NOMO-1 treated with DMSO at 0.1 percent for 48 hours (cell line): ENCODE measurements around the gene PTPRK.
"Not testable (repeated sequence)": the region's sequence is repeated elsewhere in the genome, so short reads cannot be mapped to it uniquely, and the experiment has no call there.

Source experiments
- DNase-seq: peaks from one replicate; lab custom pipeline; 2025; ENCODE audit not compliant: unreplicated experiment; lab: John Stamatoyannopoulos, UW

PTPRK gene

DNA sequence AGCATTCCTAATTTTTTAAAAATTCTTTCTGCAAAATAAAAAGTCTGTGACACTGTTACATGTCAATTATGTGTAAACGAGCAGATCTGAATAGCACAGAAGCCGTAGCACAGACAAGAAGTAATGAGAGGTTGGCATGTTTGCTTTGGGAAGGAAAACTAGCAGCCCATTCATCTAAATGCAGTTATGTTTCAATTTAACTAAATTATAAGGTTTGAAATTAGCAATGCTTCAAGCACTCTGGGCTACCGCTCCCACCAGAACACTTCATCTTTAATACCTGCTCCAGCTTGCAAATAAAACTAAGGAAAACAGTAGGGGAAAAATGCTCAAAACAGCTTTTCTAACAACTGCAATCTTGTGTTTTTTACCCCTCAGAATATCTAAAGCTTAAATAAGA lies 73.9 kb downstream of the PTPRK start:
- DNase-seq: no peak

DNA sequence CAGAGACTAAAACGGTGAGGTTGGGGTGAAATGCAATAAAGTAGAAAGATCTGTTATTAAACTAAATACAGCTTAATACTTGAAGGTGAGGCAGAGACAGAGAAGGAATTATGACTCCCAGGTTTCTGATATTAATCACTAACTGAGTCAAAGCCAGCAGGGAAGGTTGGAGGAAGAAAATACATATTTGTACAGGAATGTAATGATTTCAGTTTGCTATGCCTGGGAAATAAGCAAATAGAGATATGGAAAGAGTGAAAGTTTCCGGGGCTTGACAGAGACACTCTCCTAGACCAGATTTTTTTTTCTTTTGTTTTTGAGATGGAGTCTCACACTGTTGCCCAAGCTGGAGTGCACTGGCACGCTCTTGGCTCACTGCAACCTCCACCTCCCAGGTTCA lies 76.8 kb downstream of the PTPRK start:
- no peak for DNase-seq

DNA sequence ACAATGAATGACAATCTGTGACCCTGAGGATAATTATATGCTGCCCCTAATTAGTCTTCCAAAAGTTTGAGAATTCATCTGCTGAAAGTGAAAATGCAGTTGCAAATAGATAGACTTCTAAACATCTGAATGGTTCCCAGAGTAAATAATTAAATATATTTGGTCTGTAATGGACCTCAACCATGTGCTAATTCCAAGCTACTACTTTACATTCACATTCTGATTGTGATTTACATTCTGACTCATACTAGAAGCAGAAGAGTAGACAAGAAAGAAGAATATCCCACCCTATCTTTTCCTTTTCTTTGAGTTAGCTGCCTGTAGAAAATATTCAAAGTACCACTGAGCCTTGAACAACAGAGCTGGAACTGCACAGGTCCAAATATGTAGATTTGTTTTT lies 80.8 kb downstream of the PTPRK start:
- no peak for DNase-seq

DNA sequence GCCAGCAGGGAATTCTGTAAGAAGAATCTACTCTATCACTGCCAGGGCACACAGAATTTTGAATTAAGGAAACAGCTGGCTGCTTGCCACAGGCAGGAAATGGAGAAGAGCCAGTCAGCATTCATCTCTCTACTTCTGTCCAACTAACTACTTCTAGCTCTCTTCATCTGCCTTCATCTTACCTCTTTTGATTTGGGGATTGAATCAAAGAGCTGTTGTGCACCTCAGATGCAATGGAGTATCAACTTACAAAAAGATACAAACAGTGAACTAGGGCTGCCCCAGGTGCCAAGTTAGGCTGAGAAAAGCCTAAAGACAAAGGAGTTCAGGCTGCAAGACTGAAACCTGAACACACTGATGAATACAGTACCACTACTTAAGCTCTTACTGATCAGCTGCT lies 82.0 kb downstream of the PTPRK start:
- DNase-seq: no peak

DNA sequence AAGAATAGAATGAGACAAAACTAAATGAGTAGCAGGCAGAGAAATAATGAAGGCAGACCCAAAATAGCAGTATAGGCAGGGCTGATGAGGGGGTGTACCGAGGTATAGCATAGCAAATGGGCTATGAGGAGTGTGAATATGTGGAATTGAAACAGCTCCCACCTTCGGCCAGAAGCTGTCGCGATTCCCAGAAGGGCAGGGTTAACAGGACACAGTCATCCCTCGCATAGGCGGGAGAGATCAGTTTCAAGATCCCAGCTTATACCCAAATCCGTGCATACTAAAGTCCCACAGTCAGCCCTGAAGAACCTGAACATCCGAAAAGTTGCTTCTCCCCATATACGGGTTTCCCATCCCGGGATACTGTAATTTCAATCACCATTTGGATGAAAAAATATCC lies 82.7 kb downstream of the PTPRK start:
- no peak for DNase-seq

DNA sequence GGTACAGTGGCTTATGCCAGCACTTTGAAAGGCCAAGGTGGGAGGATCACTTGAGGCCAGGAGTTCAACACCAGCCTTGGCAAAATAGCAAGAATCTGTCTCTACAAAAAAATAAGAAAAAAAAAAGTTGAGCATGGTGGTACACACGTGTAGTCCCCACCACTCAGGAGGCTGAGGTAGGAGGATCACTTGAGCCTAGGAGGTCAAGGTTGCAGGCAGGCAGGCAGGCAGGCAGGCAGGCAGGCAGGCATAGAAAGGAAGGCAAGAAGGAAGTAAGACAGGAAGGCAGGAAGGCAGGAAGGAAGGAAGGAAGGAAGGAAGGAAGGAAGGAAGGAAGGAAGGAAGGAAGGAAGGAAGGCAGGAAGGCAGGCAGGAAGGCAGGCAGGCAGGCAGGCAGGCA lies 85.6 kb downstream of the PTPRK start:
- DNase-seq: not testable (repeated sequence)

DNA sequence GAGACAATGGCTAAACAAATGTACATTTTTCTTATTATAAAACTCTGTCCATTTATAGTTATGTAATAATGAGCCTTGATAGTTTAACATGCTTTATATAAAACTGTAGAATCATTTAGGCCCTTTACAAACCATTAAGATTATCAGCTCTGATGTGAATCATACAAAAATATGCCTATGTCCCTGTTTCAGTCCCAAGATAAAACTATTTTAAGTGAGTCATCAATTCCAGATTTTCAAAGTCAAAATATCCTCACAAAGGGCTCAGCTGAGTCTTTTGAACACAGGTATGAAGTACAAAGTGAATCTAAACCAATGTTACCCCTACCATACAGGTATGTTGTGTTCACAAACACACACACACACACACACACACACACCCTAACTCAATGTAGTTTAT lies 88.0 kb downstream of the PTPRK start:
- no peak for DNase-seq

DNA sequence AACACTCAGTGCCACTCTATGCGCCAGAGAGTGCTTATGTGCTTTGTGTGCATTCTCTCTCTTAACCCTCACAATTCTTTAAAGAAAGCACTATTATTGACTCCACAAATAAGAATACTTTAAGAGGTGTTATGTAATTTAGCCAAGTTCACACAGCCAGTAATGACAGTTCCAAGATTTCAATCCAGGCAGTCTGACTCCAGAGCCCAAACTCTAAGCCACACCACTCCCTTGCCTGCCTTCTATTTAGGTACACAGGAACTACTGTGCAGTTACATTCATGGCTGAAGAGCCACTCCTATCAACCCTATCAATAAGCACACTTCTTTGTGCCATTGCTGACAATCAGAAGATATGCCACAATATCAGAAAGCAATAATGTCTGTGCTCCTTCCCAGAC lies 93.3 kb downstream of the PTPRK start:
- DNase-seq: no peak

DNA sequence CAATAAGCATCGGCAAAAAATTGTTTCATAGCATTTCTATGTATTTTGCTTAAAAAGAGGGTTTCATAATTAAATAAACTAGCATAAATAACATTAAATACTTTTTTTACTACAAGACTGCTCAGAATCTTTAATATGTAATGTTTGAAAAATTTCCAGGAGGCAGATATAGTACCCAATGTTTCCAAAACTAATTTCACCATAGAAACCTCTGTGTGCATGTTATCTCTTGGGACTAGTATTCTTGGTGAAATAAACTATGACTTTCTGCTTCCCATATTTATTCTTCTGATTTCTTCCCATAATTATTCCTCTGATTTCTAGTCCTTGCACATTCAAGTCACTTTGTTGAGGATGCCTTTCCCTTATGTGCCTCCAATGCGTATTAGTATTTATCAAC lies 94.5 kb downstream of the PTPRK start:
- no peak for DNase-seq

DNA sequence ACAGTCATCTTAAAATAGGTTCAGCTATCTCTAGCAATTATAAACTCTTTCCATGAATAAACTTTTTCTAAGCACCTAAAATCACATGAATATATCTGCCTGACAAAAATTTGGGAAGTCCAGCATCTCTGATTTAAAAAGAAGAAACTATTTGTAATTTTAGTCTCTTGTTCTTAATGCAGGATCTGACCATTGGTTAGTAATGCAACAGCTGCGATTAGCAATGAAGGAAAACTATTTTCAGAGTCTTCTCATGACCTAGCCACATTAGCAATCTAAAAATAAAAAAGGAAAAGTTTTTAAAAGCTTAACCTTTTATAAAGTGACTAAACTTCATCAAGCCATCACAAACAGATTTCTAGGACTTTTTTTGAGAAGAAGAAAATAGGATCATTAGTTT lies 97.5 kb downstream of the PTPRK start:
- no peak for DNase-seq

DNA sequence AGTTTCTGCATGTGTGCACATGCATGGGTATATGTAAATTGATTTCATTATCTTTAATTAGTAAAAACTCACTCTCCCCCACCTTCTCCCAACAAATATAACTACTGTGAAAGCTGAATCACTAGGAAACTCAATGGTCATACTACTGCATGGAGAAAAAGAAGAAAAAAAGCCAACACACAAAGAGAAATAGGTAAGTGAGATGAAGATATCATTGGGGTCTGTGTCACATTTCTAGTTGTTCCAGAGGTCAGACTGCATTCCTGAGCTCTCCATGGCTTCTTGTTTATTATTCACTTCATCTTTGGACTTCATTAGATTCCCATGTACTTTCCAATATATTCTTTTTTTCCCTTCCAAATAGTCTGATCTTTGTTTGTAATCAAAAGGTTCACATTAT lies 98.2 kb downstream of the PTPRK start:
- no peak for DNase-seq

DNA sequence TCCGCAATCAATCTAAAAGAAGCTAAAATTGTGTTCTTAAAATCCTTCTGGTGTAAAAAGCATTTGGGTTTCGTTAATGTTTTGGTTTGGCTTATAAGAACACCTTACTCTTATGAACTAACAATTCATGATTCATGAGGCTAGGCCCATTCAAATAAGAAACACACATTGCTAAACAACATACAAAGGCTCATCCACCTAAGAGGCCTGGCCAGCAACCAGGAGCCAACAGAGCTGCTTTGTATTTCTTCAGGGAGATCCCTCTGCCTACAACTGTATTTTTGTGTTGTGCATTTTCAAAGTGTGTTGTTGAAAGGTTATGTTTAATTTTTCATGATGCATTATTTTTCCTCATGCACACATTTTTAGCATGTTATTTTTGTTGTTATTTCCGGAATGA lies 98.6 kb downstream of the PTPRK start:
- DNase-seq: no peak

DNA sequence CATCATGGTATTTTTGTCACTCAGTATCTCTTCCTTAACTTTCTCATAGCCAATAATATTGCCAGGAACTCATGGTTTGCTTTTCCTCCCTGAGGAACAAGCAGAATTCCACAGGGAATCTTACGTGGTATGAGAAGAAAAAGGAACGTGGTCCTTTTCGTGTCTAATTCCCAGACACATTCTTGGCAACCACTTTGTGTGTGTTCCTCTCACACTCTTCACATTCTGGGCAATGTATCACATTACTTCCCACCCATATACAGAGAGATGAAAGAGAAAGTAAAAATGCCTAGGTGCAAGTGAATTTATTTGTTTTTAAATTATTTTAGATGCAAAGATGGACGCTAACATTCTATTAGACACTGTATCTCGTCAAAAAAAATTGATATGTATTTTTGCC lies 102.7 kb downstream of the PTPRK start:
- DNase-seq: no peak

DNA sequence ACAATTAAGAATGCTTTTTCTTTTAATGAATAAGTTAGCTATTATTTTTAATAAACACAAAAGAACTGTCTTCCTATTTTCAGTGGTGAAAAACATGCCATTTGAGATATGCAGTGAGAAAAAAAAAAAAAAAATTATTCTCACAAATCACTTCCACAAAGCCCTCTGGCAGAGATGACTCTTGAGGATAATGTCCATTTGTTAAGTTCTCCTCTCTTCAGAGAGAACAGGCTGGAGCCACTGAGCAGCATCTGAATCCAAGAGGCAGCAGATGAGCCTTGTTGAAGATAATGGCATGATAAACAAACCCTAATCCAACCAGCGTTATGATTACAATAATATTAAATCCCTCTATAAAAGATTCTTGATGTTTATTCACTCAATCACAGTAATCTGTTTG lies 105.0 kb downstream of the PTPRK start:
- DNase-seq: no peak

DNA sequence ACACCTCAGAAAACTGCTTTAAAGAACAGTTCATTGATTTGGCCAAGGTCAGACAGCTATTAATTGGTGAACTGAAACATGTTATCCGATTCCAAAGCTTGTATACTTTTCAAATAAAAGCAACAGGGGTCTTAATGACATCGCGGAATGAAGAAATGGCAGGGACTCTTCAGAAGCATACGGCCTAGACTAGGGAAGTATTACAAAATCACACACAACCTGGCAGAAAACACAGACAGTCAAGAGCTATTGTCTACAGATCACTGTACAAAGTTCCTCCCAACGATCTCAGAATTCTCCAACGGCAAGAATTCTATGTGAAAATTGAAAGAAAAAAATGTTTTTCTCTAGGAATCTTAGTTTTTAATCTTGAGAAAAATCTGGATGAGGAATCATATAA lies 105.5 kb downstream of the PTPRK start:
- DNase-seq: no peak

DNA sequence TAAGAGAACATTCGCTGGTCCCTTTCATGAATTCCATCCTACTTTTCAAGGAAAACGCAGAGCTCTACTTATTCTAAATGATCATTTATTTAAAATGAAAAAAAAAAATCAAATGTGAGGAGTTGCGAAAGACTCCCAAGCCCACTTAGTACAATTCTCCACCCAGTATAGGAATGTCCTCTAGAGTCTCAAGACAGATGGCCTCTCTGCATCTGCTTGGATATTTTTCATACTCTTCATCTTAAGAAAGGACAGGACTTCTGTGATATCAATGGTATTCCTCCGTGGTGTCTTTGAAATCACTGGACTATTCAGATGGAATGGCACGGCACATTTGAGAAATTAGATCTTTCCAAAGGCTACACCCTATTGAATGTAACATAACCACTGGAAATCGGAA lies 107.1 kb downstream of the PTPRK start:
- DNase-seq: no peak

DNA sequence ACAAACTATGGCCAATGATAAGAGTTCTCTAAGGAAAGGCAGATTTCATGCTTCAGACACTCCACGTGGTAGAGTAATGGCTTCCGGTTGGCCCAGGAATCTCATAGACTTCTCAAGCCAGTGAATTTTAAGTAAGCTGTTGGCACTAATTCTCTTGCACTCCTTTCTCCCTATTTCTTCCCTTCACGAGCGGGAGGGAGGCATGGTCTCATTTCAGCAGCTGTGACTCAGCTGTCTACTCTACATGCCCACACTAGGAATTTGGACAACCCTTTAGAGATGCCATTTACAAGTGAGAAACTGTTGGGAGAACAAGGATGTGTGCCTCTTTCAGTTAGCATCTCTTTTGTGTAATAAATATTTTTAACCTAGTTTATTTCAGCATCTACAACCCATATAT lies 107.7 kb downstream of the PTPRK start:
- no peak for DNase-seq

DNA sequence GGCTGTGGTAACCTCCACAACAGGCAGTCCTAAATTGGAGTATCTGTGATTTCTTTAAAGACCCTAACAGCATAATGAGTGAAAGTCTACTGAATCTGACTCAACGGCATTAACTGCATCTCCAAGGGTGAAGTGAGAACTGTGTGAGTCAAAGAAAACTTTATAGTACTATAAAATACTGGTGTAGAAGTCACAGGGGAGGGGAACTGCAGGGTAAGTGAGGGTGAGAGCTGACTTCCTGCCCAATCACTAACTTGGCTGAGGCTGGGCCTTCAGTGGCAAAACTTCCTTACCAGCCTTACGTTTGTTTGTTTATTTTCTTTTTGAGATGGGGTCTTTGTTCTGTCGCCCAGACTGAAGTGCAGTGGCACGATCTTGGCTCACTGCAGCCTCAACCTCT lies 109.8 kb downstream of the PTPRK start:
- DNase-seq: no peak

DNA sequence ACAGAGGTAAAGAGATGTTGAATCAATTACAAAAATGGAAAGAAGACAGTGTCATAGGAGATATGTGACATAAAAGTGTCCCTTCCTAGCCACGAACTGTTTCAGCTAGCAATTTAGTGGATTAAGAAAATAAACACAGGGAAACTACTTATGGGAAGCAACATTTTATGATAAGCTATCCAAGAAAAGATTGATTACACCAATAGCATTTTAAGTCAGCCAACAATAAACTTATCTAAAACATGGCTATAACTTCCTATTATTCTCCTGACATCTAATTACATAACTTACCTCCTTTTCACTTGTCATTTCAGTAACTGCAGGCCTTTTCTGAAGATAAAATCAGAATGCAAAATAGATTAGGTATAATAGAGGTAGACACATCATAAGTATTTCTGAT lies 111.4 kb downstream of the PTPRK start:
- DNase-seq: no peak

DNA sequence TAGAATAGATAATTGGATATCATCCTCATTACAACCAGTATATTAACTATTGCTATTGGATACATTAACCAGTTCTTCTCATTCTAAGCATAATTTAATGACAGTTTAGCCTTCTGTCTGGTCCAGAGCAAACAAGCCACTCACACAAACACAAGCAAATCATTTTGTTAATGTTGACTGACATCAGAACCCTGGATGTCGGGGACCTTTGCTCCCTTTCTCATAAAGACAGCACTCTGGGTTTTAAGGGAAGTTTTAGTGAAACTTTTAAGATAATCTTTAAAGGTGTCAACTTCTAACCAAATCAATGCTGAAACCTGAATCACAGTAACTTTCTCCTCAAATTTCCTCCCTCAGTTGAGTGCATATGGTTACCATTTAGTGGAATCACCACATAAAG lies 113.9 kb downstream of the PTPRK start:
- no peak for DNase-seq

DNA sequence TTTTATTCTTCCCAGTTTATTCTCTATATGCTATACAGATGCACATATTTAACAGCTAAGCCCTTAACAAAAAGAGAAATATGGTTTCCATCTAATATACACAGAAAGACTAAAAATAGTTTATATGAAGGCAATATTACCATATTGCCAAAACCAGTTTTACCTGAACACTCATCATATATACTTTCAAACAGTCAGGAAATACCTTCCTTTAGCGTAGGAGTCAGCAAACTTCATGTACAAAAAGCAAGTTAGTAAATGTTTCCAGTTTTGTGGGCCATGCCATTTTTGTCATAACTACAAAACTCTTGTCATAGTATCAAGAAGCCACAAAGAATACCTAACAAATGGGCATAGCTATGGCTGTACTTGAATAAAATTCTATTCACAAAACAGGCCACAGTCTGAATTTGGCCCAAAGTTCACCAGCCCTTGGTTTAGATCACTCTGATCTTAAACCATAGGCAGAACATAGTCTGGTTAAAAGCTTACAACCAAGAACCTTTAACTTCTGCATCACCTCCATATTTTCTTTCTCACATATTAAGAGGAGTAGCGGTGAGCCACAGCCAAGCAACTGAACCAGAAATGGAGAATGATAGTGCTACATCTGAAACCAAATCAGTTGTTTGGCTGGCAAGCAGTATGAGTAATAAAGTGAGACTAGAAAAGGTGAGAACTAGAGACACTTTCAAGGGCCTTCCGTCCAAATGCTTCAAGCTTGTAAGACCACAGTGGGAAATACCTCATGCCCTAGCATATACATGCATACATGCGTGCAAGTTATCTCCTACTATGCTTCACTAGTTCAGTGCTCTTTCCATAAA lies 116.6 kb downstream of the PTPRK start:
- DNase-seq: no peak

DNA sequence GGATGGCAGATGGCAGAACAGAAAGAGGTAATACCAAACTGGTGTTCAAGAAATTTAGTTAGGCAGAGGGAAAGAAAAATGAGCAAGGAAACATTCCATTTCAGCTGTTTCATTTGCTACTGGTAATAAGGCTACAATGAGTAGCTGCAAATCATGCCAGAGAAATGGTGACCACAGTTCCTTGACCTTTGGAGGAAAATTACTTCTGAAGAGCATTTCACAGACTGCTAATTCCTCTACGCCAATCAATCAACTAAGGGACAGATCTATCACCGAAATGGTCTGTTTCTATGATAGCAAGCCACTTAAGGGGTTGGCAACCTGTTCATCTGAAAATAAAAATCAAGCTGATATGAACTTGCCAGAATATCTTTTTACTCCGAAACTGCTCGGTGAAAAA lies 119.5 kb downstream of the PTPRK start:
- no peak for DNase-seq

DNA sequence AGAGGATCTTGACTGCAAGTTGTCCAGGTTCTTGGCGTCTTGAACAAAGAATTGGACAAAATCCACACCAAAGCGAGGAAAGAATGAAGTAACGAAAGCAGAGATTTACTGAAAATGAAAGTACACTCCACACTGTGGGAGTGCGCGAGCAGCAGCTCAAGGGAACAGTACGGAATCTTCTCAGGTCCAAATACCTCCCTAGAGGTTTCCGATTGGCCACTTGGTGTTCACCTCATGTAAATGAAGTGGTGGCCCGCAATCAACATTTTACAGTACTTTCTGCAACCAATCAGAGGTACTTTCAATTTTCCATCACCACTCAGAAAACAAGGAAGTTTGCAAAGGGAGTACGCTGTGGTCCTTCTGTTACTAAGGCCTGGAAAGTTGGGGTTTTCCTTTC lies 122.4 kb downstream of the PTPRK start:
- no peak for DNase-seq
